ENCODE data around the gene NAALAD2.
A peak's percentile ranks its signal among the peaks of the same experiment; 100 is the strongest.
"Not testable (repeated sequence)": the region's sequence is repeated elsewhere in the genome, so short reads cannot be mapped to it uniquely, and the experiment has no call there.

Gene NAALAD2

GRCh38 chr11:90134478-90135003 is at the start of gene NAALAD2:
NAALAD2 (plus strand) TSS chr11:90134663; CDS start chr11:90134759, 96 bp downstream.
- DNase-seq (ENCODE audit: low spot score): peak; percentile 58

- DNase-seq (ENCODE audit: low spot score): not testable (repeated sequence)
Measured at GRCh38 chr11:90085650-90086049, 48.8 kb upstream of the NAALAD2 start, which contains the start of gene UBTFL1. UBTFL1 (plus strand) TSS chr11:90085950; CDS start chr11:90085950, 0 bp downstream.

- DNase-seq (ENCODE audit: low spot score): not testable (repeated sequence)
Measured at GRCh38 chr11:90088731-90089130, 45.7 kb upstream of the NAALAD2 start.

GRCh38 chr11:90095230-90095924 is 39.1 kb upstream of the NAALAD2 start:
- not testable (repeated sequence) for DNase-seq (ENCODE audit: low spot score)

GRCh38 chr11:90098261-90098660 is 36.2 kb upstream of the NAALAD2 start:
- peak; percentile 27 for DNase-seq (ENCODE audit: low spot score)

GRCh38 chr11:90100431-90100830 is 34.0 kb upstream of the NAALAD2 start:
- DNase-seq (ENCODE audit: low spot score): no peak

- no peak for DNase-seq (ENCODE audit: low spot score)
Measured at GRCh38 chr11:90113541-90113940, 20.9 kb upstream of the NAALAD2 start.

- DNase-seq (ENCODE audit: low spot score): no peak
Measured at GRCh38 chr11:90120191-90120590, 14.3 kb upstream of the NAALAD2 start.

- no peak for DNase-seq (ENCODE audit: low spot score)
Measured at GRCh38 chr11:90124371-90124770, 10.1 kb upstream of the NAALAD2 start.

DNA sequence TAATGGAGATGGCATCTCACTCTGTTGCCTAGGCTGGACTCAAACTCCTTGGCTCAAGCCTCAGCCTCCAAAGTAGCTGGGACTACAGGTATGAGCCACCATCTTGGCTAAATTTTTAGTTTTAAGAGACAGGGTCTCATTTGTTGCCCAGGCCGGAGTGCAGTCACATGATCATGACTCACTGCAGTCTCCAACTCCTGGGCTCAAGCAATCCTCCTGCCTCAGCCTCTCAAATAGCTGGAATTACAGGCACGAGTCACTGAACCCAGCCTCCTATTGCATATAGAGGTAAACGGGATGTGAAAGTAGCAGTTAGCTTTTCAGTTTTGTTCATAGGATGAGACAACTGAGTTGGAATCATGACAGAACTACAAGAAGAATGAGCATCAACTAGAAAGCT is 9.5 kb upstream of the NAALAD2 start:
- DNase-seq (ENCODE audit: low spot score): no peak

DNA sequence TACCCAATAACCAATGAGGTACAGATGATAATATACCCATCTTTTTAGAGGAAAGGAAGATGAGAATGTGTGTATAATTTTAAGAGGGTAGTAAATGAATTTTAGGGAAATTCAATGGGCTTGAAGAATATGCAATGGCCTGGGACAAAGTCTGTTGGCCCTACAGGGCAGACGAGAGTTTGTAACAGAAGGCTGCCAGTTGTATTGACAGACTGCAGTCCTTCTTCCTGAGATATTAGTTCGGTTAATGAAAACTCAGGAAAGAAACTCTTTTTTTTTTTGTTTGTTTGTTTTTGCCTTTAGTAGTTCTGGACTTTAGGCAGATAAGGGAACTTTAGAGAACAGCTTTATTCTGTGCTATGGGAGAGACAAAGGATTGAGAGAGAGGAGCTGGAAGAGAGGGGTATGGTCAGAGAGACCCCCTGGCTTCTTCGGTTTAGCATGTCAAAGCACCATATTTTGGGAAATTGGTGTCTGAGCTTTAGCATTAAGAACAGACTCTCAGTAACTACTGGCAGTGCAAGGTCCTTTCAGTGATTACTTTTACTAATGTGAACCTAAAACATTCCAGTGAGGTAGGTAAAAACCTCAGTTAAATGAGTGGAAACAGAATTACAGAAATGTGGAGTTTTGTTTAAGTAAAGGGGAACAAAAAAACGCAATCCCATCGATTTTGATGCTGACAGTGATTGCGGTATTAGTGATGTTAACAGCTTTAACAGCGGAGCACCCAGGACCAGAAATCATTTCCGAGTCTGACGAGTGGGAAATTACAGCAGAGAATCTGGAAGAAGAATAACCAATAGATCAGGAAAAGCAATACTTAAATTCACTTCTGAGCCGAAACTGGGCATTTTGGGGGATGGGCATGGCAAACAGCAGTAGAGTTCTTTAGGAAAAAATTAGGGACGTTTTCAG is 644 bp upstream of the NAALAD2 start:
- no peak for DNase-seq (ENCODE audit: low spot score)

GRCh38 chr11:90135016-90135415 is 553 bp downstream of the NAALAD2 start:
- DNase-seq (ENCODE audit: low spot score): no peak

DNA sequence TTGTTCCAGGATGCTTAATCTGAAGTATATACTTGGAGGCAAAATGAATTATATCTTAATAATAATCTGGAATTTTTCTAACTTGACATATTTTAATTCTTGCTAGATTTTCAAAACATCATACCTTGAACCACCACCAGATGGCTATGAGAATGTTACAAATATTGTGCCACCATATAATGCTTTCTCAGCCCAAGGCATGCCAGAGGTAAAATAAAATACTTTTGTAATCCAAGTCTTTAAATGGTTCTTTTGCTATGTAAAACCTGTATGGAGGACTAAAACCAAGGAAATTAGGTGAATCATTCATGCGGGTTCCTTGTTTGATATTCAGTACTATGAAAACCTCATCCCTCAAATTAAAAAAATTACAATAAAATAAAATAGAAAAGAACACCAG is 14.4 kb downstream of the NAALAD2 start:
- DNase-seq (ENCODE audit: low spot score): no peak

DNA sequence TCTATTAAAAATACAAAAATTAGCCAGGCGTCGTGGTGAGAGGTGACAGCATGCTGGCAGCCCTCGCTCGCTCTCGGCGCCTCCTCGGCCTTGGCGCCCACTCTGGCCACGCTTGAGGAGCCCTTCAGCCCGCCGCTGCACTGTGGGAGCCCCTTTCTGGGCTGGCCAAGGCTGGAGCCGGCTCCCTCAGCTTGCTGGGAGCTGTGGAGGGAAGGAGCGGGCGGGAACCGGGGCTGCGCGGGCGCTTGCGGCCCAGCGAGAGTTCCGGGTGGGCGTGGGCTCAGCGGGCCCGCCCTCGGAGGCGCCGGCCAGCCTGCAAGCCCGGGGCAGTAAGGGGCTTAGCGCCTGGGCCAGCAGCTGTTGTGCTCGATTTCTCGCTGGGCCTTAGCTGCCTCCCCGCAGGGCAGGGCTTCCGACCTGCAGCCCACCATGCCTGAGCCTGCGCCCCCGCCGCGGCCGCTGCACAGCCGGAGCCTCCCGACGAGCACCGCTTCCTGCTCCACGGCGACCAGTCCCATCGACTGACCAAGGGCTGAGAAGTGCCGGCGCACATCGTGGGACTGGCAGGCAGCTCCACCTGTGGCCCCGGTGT is 32.6 kb downstream of the NAALAD2 start:
- DNase-seq (ENCODE audit: low spot score): not testable (repeated sequence)

DNA sequence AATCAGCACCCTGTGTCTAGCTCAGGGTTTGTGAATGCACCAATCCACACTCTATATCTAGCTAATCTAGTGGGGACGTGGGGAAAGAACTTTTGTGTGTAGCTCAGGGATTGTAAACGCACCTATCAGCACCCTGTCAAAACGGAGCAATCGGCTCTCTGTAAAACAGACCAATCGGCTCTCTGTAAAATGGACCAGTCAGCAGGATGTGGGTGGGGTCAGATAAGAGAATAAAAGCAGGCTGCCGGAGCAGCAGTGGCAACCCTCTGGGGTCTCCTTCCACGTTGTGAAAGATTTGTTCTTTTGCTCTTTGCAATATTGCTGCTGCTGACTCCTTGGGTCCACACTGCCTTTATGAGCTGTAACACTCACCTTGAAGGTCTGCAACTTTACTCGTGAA is 33.2 kb downstream of the NAALAD2 start:
- DNase-seq (ENCODE audit: low spot score): not testable (repeated sequence)

DNA sequence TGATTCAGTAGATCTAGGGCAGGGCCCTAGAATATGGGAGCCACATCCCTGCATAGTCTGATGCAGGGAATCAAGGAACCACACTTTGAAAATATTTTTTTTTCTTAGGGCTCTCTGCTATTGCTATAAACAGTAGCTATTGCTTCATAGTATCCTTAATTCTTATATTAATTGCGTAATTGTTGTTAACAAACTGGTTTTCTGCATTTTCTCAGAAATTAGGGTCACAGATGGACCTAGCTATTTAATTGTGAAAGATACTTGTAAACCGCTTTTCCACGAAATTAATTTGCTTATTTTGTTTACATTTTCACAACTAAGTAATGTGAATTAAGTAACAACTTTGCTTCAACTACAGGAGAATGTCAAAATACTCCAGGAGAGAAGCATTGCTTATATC is 34.1 kb downstream of the NAALAD2 start:
- DNase-seq (ENCODE audit: low spot score): no peak

- DNase-seq (ENCODE audit: low spot score): no peak
Measured at GRCh38 chr11:90171359-90171758, 36.9 kb downstream of the NAALAD2 start.

GRCh38 chr11:90176069-90176468 is 41.6 kb downstream of the NAALAD2 start:
- no peak for DNase-seq (ENCODE audit: low spot score)

GRCh38 chr11:90178751-90179150 is 44.3 kb downstream of the NAALAD2 start:
- DNase-seq (ENCODE audit: low spot score): no peak

GRCh38 chr11:90179923-90180322 is 45.5 kb downstream of the NAALAD2 start:
- DNase-seq (ENCODE audit: low spot score): no peak

DNA sequence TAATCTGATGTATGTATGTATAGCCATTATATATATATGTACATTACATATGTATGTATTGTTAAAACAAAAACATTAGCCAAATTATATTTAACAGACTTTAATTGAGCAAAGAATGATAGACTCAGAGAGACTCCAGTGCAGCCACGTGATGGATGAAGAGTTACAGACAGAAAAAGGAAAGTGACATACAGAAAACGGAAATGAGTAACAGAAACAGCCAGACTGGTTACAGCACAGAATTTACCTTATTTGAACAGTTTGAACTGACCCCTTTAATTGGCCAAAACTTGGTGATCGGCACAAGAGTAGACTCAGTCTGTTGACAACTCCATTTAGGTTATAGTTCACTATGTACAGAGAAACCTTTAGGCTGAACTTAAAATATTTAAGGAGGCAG is 53.4 kb downstream of the NAALAD2 start:
- DNase-seq (ENCODE audit: low spot score): no peak

- DNase-seq (ENCODE audit: low spot score): no peak
Measured at GRCh38 chr11:90189011-90189410, 54.5 kb downstream of the NAALAD2 start.
